NB4 (cell line): ENCODE results near the gene SH3GL1.

Experiments
- MYC ChIP-seq: IDR thresholded peaks from 2 replicates; pipeline ENCODE4 v1.6.1; 2011; ENCODE audit warnings: low read depth, low read length
- POLR2A ChIP-seq: IDR thresholded peaks from 2 replicates; pipeline ENCODE4 v1.6.1; 2011; ENCODE audit warnings: mild to moderate bottlenecking; ENCODE audit not compliant: insufficient read length; ENCODE audit errors: extremely low read depth
- TF ChIP-seq, protein P1 (sequence below): IDR thresholded peaks from 2 replicates; pipeline ENCODE4 v1.6.1; 2011; ENCODE audit warnings: low read depth, low read length
- TF ChIP-seq, protein P2 (sequence below): IDR thresholded peaks from one replicate; pipeline ENCODE4 v1.5.1; 2012; ENCODE audit warnings: low read depth, low read length

DNA sequence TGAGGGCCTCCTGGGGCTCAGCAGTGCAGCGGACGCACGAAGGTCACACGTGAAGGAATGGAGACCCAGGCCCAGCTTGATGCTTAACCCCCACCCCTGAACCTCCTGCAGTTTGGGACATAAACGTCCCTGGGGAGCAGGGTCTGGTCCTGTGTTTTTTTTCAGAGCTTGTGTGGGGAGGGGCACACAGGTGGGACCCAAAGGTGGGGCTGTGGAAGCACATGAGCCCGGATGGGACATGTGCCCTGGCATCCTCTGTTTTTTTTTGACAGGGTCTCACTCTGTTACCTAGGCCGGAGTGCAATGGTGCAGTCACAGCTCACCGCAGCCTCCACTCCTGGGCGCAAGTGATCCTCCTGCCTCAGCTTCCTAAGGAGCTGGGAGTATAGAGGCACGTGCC, 36.8 kb upstream of the SH3GL1 start:
- TF ChIP-seq, protein P1, sequence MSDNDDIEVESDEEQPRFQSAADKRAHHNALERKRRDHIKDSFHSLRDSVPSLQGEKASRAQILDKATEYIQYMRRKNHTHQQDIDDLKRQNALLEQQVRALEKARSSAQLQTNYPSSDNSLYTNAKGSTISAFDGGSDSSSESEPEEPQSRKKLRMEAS, result no peak
- TF ChIP-seq, protein P2, sequence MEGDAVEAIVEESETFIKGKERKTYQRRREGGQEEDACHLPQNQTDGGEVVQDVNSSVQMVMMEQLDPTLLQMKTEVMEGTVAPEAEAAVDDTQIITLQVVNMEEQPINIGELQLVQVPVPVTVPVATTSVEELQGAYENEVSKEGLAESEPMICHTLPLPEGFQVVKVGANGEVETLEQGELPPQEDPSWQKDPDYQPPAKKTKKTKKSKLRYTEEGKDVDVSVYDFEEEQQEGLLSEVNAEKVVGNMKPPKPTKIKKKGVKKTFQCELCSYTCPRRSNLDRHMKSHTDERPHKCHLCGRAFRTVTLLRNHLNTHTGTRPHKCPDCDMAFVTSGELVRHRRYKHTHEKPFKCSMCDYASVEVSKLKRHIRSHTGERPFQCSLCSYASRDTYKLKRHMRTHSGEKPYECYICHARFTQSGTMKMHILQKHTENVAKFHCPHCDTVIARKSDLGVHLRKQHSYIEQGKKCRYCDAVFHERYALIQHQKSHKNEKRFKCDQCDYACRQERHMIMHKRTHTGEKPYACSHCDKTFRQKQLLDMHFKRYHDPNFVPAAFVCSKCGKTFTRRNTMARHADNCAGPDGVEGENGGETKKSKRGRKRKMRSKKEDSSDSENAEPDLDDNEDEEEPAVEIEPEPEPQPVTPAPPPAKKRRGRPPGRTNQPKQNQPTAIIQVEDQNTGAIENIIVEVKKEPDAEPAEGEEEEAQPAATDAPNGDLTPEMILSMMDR, result no peak
- no peak for TF ChIP-seq POLR2A
- TF ChIP-seq MYC, result no peak
